GM19467 (cell line): ENCODE results near the gene CSNK1A1.
"Not testable (repeated sequence)": the region's sequence is repeated elsewhere in the genome, so short reads cannot be mapped to it uniquely, and the experiment has no call there.

Experiments used
- ATAC-seq: cut with Tn5 transposase; IDR thresholded peaks from one replicate; pipeline ENCODE4 v1.9.1; 2021; ENCODE audit warnings: mild to moderate bottlenecking, moderate library complexity; ENCODE audit not compliant: unreplicated experiment

CSNK1A1 gene

GRCh38 chr5:149535787-149536186, 15.5 kb downstream of the CSNK1A1 start:
- not testable (repeated sequence) for ATAC-seq

GRCh38 chr5:149532413-149532812, 18.8 kb downstream of the CSNK1A1 start:
- ATAC-seq = no peak

- no peak for ATAC-seq
Observed at GRCh38 chr5:149529463-149529862, 21.8 kb downstream of the CSNK1A1 start.

- no peak for ATAC-seq
Observed at GRCh38 chr5:149528281-149529060, 22.8 kb downstream of the CSNK1A1 start.

GRCh38 chr5:149526845-149527590, 24.2 kb downstream of the CSNK1A1 start:
- ATAC-seq = no peak

GRCh38 chr5:149521739-149522685, 29.2 kb downstream of the CSNK1A1 start:
- no peak for ATAC-seq

- ATAC-seq = no peak
Observed at GRCh38 chr5:149519601-149520000, 31.6 kb downstream of the CSNK1A1 start.

GRCh38 chr5:149518620-149519019, 32.6 kb downstream of the CSNK1A1 start:
- ATAC-seq = no peak

GRCh38 chr5:149517461-149518122, 33.6 kb downstream of the CSNK1A1 start:
- ATAC-seq = no peak

GRCh38 chr5:149514512-149514911, 36.7 kb downstream of the CSNK1A1 start:
- no peak for ATAC-seq

- not testable (repeated sequence) for ATAC-seq
Observed at GRCh38 chr5:149513372-149513947, 37.8 kb downstream of the CSNK1A1 start.

GRCh38 chr5:149510136-149510535, 41.1 kb downstream of the CSNK1A1 start:
- no peak for ATAC-seq

- ATAC-seq = no peak
Observed at GRCh38 chr5:149504677-149505076, 46.6 kb downstream of the CSNK1A1 start.

- ATAC-seq = no peak
Observed at GRCh38 chr5:149503006-149503405, 48.2 kb downstream of the CSNK1A1 start.

GRCh38 chr5:149500922-149501582, 50.2 kb downstream of the CSNK1A1 start:
- no peak for ATAC-seq

GRCh38 chr5:149498724-149499336, 52.4 kb downstream of the CSNK1A1 start:
- ATAC-seq = no peak

- no peak for ATAC-seq
Observed at GRCh38 chr5:149497357-149497756, 53.9 kb downstream of the CSNK1A1 start.

GRCh38 chr5:149496917-149497316, 54.3 kb downstream of the CSNK1A1 start:
- no peak for ATAC-seq

GRCh38 chr5:149496166-149496565, 55.1 kb downstream of the CSNK1A1 start:
- ATAC-seq = no peak
